Stomach (tissue), 4 donors: Measurements from ENCODE around the gene KTN1.

Experiments
- EP300 ChIP-seq: sonication (generic); formaldehyde crosslinking; IDR thresholded peaks from one replicate; pipeline ENCODE4 v1.6.1; 2017; ENCODE audit warnings: antibody characterized with exemption
- POLR2A ChIP-seq, 4 donors: fragments of 450-650 bp; IDR thresholded peaks; one replicate each; pipeline ENCODE4 v1.6.1; 2016; ENCODE audit warnings: antibody characterized with exemption in 4 of 4, control low read depth in 2 of 4, mild to moderate bottlenecking in 1 of 4, moderate library complexity in 1 of 4
- POLR2AphosphoS5 ChIP-seq, 3 donors: sonication (generic); formaldehyde crosslinking; IDR thresholded peaks; one replicate each; pipeline ENCODE4 v1.6.1; 2016; ENCODE audit warnings: antibody characterized with exemption in 3 of 3
- TF ChIP-seq, protein P1 (sequence below), 7 experiments: fragments of 450-650 bp in 4 of 7; fragments of 200-600 bp in 3 of 7; sonication (generic) in 3 of 7; IDR thresholded peaks; one replicate each; pipeline ENCODE4 v1.5.1; 2016 to 2019; ENCODE audit warnings: antibody characterized with exemption in 7 of 7, control low read depth in 2 of 7, mild to moderate bottlenecking in 1 of 7

DNA sequence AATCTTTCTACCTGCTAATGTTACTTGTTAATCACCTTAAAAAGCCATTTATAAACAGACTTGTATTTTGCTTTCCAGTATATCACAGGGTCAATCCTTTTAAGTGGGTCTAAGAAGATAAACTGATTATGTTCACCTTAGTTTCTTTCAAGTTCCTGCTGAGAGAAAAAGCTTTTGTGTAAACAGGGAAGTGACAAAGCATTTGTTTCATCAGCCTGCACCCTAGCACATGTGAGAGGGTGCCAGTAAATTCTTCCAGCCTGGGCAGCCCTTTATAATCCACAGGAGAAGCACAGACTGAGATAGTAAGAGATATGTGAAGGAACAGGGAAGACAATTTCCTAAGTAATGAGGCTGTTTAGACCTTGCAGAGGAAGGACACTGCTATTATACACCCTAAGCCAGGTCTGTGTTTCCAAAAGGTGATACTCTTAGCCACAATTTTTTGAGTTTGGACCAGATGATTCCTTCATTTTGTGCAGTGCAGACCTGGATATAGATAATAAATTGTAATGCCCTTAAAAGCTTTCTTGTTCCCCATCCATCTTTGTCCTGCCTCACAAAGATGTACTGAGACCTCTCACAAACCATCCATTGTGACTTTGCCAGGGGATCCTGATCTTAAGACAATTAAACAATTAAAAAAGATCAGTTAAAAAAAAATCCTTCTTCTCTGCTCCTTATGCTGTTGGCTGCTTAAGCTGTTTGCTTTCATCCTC lies 150.7 kb downstream of the KTN1 start:
- TF ChIP-seq, protein P1, sequence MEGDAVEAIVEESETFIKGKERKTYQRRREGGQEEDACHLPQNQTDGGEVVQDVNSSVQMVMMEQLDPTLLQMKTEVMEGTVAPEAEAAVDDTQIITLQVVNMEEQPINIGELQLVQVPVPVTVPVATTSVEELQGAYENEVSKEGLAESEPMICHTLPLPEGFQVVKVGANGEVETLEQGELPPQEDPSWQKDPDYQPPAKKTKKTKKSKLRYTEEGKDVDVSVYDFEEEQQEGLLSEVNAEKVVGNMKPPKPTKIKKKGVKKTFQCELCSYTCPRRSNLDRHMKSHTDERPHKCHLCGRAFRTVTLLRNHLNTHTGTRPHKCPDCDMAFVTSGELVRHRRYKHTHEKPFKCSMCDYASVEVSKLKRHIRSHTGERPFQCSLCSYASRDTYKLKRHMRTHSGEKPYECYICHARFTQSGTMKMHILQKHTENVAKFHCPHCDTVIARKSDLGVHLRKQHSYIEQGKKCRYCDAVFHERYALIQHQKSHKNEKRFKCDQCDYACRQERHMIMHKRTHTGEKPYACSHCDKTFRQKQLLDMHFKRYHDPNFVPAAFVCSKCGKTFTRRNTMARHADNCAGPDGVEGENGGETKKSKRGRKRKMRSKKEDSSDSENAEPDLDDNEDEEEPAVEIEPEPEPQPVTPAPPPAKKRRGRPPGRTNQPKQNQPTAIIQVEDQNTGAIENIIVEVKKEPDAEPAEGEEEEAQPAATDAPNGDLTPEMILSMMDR (IDR thresholded peaks at IDR 0.05): no peak
- TF ChIP-seq POLR2A (IDR thresholded peaks at IDR 0.05) (no peak), POLR2AphosphoS5 (IDR thresholded peaks at IDR 0.05) (peak in 1 of 3 donors; percentile 26), EP300 (no peak)
